Chondrocyte (in vitro differentiated cells): ENCODE data around the gene IL12RB2. TPM values are rescaled to one million over a fixed set of nuclear protein-coding genes. Genes with fewer than 3 reads are reported as not detected.

Experiments used
- DNase-seq: peaks from one replicate; pipeline ENCODE4 v3.0.0; 2021; ENCODE audit warnings: mixed read lengths, low spot score
- H3K27ac Mint-ChIP-seq: one replicate; pipeline ENCODE4 v1.8.0; 2021; ENCODE audit warnings: mild to moderate bottlenecking, moderate library complexity, mixed read lengths; ENCODE audit not compliant: unreplicated experiment
- H3K27me3 Mint-ChIP-seq: 2 replicates; pipeline ENCODE4 v1.8.0; 2021; ENCODE audit warnings: low read depth, mixed read lengths
- H3K36me3 Mint-ChIP-seq: 2 replicates; pipeline ENCODE4 v1.8.0; 2021; ENCODE audit warnings: low read depth, mixed read lengths
- H3K4me1 Mint-ChIP-seq: 2 replicates; pipeline ENCODE4 v1.8.0; 2021; ENCODE audit warnings: low read depth, mild to moderate bottlenecking, mixed read lengths
- H3K4me3 Mint-ChIP-seq: one replicate; pipeline ENCODE4 v1.8.0; 2021; ENCODE audit warnings: mild to moderate bottlenecking, moderate library complexity, mixed read lengths; ENCODE audit not compliant: unreplicated experiment
- H3K9me3 Mint-ChIP-seq: 2 replicates; pipeline ENCODE4 v1.8.0; 2021; ENCODE audit warnings: low read depth, mixed read lengths
- CTCF ChIP-seq: fragments of 200-600 bp; sonication (generic); IDR thresholded peaks from 2 replicates; pipeline ENCODE4 v1.5.0; 2021; ENCODE audit warnings: antibody characterized with exemption, mild to moderate bottlenecking, moderate library complexity
- total RNA-seq: library from RNA; stranded (reverse); gene quantifications from 3 replicates; pipeline ENCODE4 v1.2.1, GENCODE V29; 2021

IL12RB2 gene
- total RNA-seq, 1 donor from 2014 or later, result not detected

GRCh38 chr1:67280696-67281095 is 27.0 kb upstream of the IL12RB2 start:
- Mint-ChIP-seq H3K27ac (no peak overlapping the region), H3K36me3 (no peaks in the 10 kb centered on the region), H3K4me3 (no peak overlapping the region), H3K4me1 (no peaks in the 10 kb centered on the region), H3K27me3 (peaks cover 7% of the 10 kb centered on the region), H3K9me3 (peaks cover 9% of the 10 kb centered on the region)
- TF ChIP-seq CTCF, result no peak
- DNase-seq, result no peak

DNA sequence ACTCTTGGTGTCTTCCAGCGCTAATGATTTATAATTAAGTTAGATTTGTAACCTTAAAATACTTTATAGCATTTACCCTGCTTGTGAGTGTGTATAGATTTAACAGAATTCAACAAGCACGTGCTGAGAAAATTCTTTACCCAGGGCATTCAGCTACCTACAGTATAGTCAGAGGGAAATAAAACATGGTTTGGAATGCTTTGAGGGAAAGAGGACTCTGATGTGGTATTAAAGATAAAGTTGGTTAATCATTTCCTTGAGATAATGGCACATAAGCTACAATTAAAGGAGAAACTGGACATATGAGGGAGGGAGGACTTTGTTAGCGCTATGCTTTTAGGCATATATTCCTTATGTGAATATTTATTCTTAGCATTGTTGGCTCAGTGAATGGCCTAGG is 26.4 kb upstream of the IL12RB2 start:
- TF ChIP-seq CTCF, result no peak
- no peak overlapping the region for H3K27ac Mint-ChIP-seq
- H3K36me3 Mint-ChIP-seq, result no peaks in the 10 kb centered on the region
- H3K4me1 Mint-ChIP-seq, result no peaks in the 10 kb centered on the region
- H3K9me3 Mint-ChIP-seq, result peaks cover 5% of the 10 kb centered on the region
- H3K4me3 Mint-ChIP-seq, result no peak overlapping the region
- DNase-seq, result no peak
- H3K27me3 Mint-ChIP-seq, result peaks cover 7% of the 10 kb centered on the region

- Mint-ChIP-seq H3K27ac (no peak overlapping the region), H3K4me3 (no peak overlapping the region), H3K36me3 (peaks cover 6% of the 10 kb centered on the region), H3K9me3 (peaks cover 12% of the 10 kb centered on the region), H3K4me1 (no peaks in the 10 kb centered on the region), H3K27me3 (peaks cover 3% of the 10 kb centered on the region)
- TF ChIP-seq CTCF, result no peak
- DNase-seq, result no peak
Measured at GRCh38 chr1:67285780-67286488, 21.7 kb upstream of the IL12RB2 start.

GRCh38 chr1:67290236-67290635 is 17.4 kb upstream of the IL12RB2 start:
- H3K4me3 Mint-ChIP-seq, result no peak overlapping the region
- peaks cover 12% of the 10 kb centered on the region for H3K9me3 Mint-ChIP-seq
- no peak for DNase-seq
- H3K27ac Mint-ChIP-seq, result no peak overlapping the region
- H3K27me3 Mint-ChIP-seq, result peaks cover 6% of the 10 kb centered on the region
- no peak for TF ChIP-seq CTCF
- H3K4me1 Mint-ChIP-seq, result peaks cover 5% of the 10 kb centered on the region
- peaks cover 6% of the 10 kb centered on the region for H3K36me3 Mint-ChIP-seq

DNA sequence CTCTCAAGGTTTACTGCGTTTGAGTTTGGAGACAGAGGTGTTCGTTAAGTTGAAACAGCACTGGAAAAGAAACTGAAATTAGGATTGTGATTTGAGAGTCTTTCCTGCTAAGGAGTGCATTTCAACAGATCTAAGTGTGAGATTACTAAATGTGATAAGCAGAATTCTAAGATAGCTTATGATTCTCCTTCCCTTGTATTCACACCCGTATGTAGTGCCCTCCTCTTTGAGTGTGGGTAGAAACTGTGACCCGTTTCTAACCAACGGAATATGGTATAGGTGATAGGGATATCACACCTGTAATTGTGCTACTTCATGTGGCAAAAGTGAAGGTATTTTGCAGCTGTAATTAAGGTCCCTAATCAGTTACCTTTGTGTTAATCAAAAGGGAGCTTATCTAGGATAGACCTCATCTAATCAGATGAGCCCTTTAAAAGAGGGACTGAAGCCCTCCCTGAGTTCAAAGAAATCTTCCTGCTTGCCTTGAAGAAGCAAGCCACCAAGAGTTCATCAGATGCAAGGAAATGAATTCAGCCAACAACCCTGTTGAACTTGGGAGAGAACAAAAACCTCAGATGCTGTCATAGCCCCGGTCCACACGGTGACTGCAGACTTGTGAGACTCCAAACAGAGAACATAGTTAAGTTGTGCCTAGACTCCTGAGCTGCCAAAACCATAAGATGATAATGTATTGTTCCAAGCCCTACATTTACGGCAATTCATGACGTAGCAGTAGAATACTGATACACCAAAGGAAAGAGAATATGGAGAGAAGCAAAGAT is 12.6 kb upstream of the IL12RB2 start:
- no peaks in the 10 kb centered on the region for H3K9me3 Mint-ChIP-seq
- no peak overlapping the region for H3K4me3 Mint-ChIP-seq
- H3K27me3 Mint-ChIP-seq, result peaks cover 17% of the 10 kb centered on the region
- no peak overlapping the region for H3K27ac Mint-ChIP-seq
- no peak for TF ChIP-seq CTCF
- DNase-seq, result no peak
- peaks cover 7% of the 10 kb centered on the region for H3K4me1 Mint-ChIP-seq
- H3K36me3 Mint-ChIP-seq, result no peaks in the 10 kb centered on the region
